DOHH2 (cell line): ENCODE measurements around the gene FOXB2.

ENCODE experiments used
- EZH2phosphoT487 ChIP-seq: fragments of 200-600 bp; sonication (generic); IDR thresholded peaks from 2 replicates; pipeline ENCODE4 v1.6.1; 2017; ENCODE audit warnings: borderline replicate concordance, mild to moderate bottlenecking, antibody characterized with exemption, low read length, moderate library complexity, mixed read lengths
- TF ChIP-seq, protein P1 (sequence below): fragments of 200-600 bp; sonication (generic); IDR thresholded peaks from one replicate; pipeline ENCODE4 v1.5.1; 2014; ENCODE audit warnings: antibody characterized with exemption, mild to moderate bottlenecking, low read depth, low read length; ENCODE audit not compliant: poor library complexity, severe bottlenecking

DNA sequence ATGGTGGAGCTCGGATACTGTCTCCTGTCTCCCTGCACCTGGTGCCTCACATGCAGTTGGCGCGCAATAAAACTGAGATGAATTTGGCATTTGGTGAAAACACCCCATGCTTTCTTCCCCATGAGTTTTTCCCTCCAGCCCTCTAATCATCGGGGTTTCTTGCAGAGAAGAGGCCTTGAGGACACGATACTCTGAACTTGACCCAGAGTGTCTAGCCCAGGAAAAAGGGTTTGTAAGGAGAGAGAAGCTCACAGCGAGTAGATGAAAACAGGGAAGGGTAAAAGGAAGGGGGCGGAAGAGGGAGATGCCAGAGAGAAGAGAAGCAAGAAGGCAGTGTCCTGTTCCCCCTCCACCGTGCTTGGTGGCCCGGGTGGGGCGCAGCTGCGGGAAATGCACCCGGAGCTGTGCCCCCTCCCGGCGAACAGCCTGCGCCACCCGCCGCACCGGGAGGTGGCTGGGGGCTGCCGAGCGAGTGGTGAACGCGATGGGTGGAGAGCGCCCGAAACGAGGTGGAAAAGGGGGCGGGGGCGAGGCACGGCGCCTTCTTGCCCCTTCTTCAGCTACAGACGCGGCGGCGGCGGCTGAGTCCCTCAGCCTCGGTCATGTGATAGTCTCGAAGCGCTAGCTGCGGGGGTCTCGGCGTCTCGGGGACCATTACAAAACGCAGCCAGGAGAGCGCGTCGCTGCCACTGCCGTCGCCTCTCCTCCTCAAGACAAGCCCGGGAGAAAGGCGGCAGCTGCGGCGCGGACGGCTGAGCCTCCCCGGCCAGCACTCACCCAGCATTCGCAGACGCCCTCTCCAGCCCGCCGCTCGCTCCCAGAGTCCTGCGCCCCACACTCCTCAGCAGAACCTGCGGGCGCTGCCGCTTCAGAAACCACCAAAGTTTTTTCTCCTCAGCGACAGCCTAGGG is 1.1 kb upstream of the FOXB2 start:
- TF ChIP-seq, protein P1, sequence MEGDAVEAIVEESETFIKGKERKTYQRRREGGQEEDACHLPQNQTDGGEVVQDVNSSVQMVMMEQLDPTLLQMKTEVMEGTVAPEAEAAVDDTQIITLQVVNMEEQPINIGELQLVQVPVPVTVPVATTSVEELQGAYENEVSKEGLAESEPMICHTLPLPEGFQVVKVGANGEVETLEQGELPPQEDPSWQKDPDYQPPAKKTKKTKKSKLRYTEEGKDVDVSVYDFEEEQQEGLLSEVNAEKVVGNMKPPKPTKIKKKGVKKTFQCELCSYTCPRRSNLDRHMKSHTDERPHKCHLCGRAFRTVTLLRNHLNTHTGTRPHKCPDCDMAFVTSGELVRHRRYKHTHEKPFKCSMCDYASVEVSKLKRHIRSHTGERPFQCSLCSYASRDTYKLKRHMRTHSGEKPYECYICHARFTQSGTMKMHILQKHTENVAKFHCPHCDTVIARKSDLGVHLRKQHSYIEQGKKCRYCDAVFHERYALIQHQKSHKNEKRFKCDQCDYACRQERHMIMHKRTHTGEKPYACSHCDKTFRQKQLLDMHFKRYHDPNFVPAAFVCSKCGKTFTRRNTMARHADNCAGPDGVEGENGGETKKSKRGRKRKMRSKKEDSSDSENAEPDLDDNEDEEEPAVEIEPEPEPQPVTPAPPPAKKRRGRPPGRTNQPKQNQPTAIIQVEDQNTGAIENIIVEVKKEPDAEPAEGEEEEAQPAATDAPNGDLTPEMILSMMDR = no peak
- TF ChIP-seq EZH2phosphoT487 = no peak
